CD4-positive, alpha-beta memory T cell (primary cell): ENCODE measurements around the gene CUBN. TPM values are rescaled to one million over a fixed set of nuclear protein-coding genes. Genes with fewer than 3 reads are reported as not detected.
A peak's percentile ranks its signal among the peaks of the same experiment; 100 is the strongest.

Source experiments
- CTCF ChIA-PET: fragments of 350-600 bp; sonication (Branson Sonifier 250); formaldehyde crosslinking; loops from one replicate; lab custom pipeline; 2021; ENCODE audit warnings: inconsistent platforms; ENCODE audit not compliant: partially characterized antibody; lab: Charles Lee
- POLR2A ChIA-PET: fragments of 350-600 bp; sonication (Branson Sonifier 250); formaldehyde crosslinking; loops from one replicate; lab custom pipeline; 2021; ENCODE audit not compliant: partially characterized antibody; lab: Charles Lee
- DNase-seq, 5 donors: peaks; one replicate each; pipeline versions ENCODE4 v3.0.0 to v3.0.0-alpha.2; 2020 to 2022; ENCODE audit warnings: mixed read lengths in 1 of 5
- H3K27ac ChIP-seq: one replicate; pipeline ENCODE4 v1.7.0; 2013; ENCODE audit warnings: low read depth, low read length
- H3K27me3 ChIP-seq: 2 replicates; pipeline ENCODE4 v1.7.0; 2013; ENCODE audit warnings: mild to moderate bottlenecking, low read length, moderate library complexity; ENCODE audit not compliant: insufficient read depth
- H3K36me3 ChIP-seq: 2 replicates; pipeline ENCODE4 v1.7.0; 2013; ENCODE audit warnings: mild to moderate bottlenecking, low read length, moderate library complexity; ENCODE audit not compliant: insufficient read depth
- H3K4me1 ChIP-seq: 2 replicates; pipeline ENCODE4 v1.7.0; 2013; ENCODE audit warnings: mild to moderate bottlenecking, low read length, moderate library complexity; ENCODE audit not compliant: insufficient read depth
- H3K4me3 ChIP-seq, 2 donors: one replicate each; pipeline ENCODE4 v1.7.0; 2013; ENCODE audit warnings: low read length in 2 of 2, mild to moderate bottlenecking in 1 of 2
- H3K9me3 ChIP-seq, 2 donors: one replicate each; pipeline ENCODE4 v1.7.0; 2013; ENCODE audit warnings: low read length in 2 of 2, control low read depth in 1 of 2; ENCODE audit not compliant: control insufficient read depth in 1 of 2
- H3K27ac Mint-ChIP-seq, 7 donors: one replicate each; pipeline ENCODE4 v1.8.0; 2020 to 2021; ENCODE audit warnings: mixed read lengths in 7 of 7, mild to moderate bottlenecking in 6 of 7, inconsistent platforms in 3 of 7, moderate library complexity in 3 of 7
- H3K27me3 Mint-ChIP-seq, 2 donors: one replicate each; pipeline ENCODE4 v1.8.0; 2020 to 2021; ENCODE audit warnings: mixed read lengths in 2 of 2
- H3K36me3 Mint-ChIP-seq, 2 donors: one replicate each; pipeline ENCODE4 v1.8.0; 2020 to 2021; ENCODE audit warnings: mixed read lengths in 2 of 2, inconsistent platforms in 1 of 2, mild to moderate bottlenecking in 1 of 2
- H3K4me1 Mint-ChIP-seq, 4 donors: one replicate each; pipeline ENCODE4 v1.8.0; 2020 to 2021; ENCODE audit warnings: mixed read lengths in 4 of 4, mild to moderate bottlenecking in 1 of 4
- H3K4me3 Mint-ChIP-seq, 8 donors: one replicate each; pipeline ENCODE4 v1.8.0; 2020 to 2021; ENCODE audit warnings: mixed read lengths in 8 of 8, mild to moderate bottlenecking in 7 of 8, moderate library complexity in 6 of 8, inconsistent platforms in 3 of 8
- H3K9me3 Mint-ChIP-seq, 8 donors: one replicate each; pipeline ENCODE4 v1.8.0; 2020 to 2021; ENCODE audit warnings: mixed read lengths in 8 of 8, mild to moderate bottlenecking in 5 of 8, inconsistent platforms in 3 of 8, moderate library complexity in 1 of 8
- intact Hi-C: fragments of 100-400 bp; cut with micrococcal nuclease; formaldehyde crosslinking; loops from one replicate; pipeline ENCODE4 v1.15.1; 2023
- polyA plus RNA-seq, 2 donors: library from polyadenylated mRNA; unstranded; fragments of 300-500 nt; fragmentation: Illumina TruSeq; gene quantifications; one replicate each; pipeline ENCODE4 v1.2.3, GENCODE V29; 2021
- total RNA-seq, 2 experiments: library from RNA; stranded (reverse); gene quantifications; one replicate each; pipeline ENCODE4 v1.2.3, GENCODE V29; 2021

Gene CUBN
- total and polyA plus RNA-seq, 4 experiments from 2014 or later, result 0.49 to 10.9 (median 8.5) TPM; not detected in 1

GRCh38 chr10:17171141-17171641, 41.6 kb upstream of the CUBN start:
- DNase-seq, result no peak
- Mint-ChIP-seq H3K27me3 (no peaks in the 10 kb centered on the region), H3K36me3 (peaks cover 14 to 21% of the 10 kb centered on the region in 2 donors), H3K4me1 (peaks cover 5 to 14% (median 8%) of the 10 kb centered on the region in 4 donors), H3K4me3 (no peak overlapping the region), H3K9me3 (no peaks in the 10 kb centered on the region), H3K27ac (peak overlapping the region in 1 of 7 donors; percentile 59)
- CTCF ChIA-PET, result interaction anchor here (1.0 kb wide), 2 partner anchors 8 to 11 kb away, joined by 3 read pairs; no protein-coding TSS in a partner anchor
- Histone ChIP-seq H3K36me3 (no peaks in the 10 kb centered on the region), H3K4me3 (no peak overlapping the region), H3K4me1 (peaks cover 9% of the 10 kb centered on the region), H3K27ac (no peak overlapping the region), H3K27me3 (no peaks in the 10 kb centered on the region), H3K9me3 (no peaks in the 10 kb centered on the region)
- intact Hi-C loops, result no loop called here
- POLR2A ChIA-PET, result no interaction called here

- ChIA-PET CTCF (no interaction called here), POLR2A (no interaction called here)
- Mint-ChIP-seq H3K27ac (no peak overlapping the region), H3K9me3 (no peaks in the 10 kb centered on the region), H3K4me1 (peaks cover 0 to 3% (median under 1%) of the 10 kb centered on the region in 4 donors), H3K36me3 (peaks cover 15 to 22% of the 10 kb centered on the region in 2 donors), H3K27me3 (no peaks in the 10 kb centered on the region), H3K4me3 (no peak overlapping the region)
- no peaks in the 10 kb centered on the region for H3K27me3 ChIP-seq
- no peaks in the 10 kb centered on the region for H3K4me1 ChIP-seq
- DNase-seq, result no peak
- no peak overlapping the region for H3K27ac ChIP-seq
- intact Hi-C loops, result no loop called here
- no peaks in the 10 kb centered on the region for H3K9me3 ChIP-seq
- no peaks in the 10 kb centered on the region for H3K36me3 ChIP-seq
- H3K4me3 ChIP-seq, result no peak overlapping the region
Measured at GRCh38 chr10:17169803-17170202, 40.2 kb upstream of the CUBN start.

- DNase-seq, result no peak
- H3K36me3 Mint-ChIP-seq, result peaks cover 12 to 26% of the 10 kb centered on the region in 2 donors
- no peak overlapping the region for H3K4me3 Mint-ChIP-seq
- no peaks in the 10 kb centered on the region for H3K4me1 Mint-ChIP-seq
- Histone ChIP-seq H3K36me3 (no peaks in the 10 kb centered on the region), H3K27me3 (no peaks in the 10 kb centered on the region), H3K4me3 (no peak overlapping the region), H3K9me3 (no peaks in the 10 kb centered on the region), H3K4me1 (no peaks in the 10 kb centered on the region), H3K27ac (no peak overlapping the region)
- H3K27ac Mint-ChIP-seq, result no peak overlapping the region
- H3K9me3 Mint-ChIP-seq, result peaks cover 0 to 3% (median 0%) of the 10 kb centered on the region in 8 donors
- ChIA-PET CTCF (interaction anchor here (1.2 kb wide), 1 partner anchor 22 kb away, joined by 3 read pairs; no protein-coding TSS in a partner anchor), POLR2A (no interaction called here)
- intact Hi-C loops, result no loop called here
- H3K27me3 Mint-ChIP-seq, result no peaks in the 10 kb centered on the region
Measured at GRCh38 chr10:17166699-17167098, 37.1 kb upstream of the CUBN start.

- intact Hi-C loops, result no loop called here
- H3K27me3 Mint-ChIP-seq, result no peaks in the 10 kb centered on the region
- no peak for DNase-seq
- no peak overlapping the region for H3K27ac Mint-ChIP-seq
- no peaks in the 10 kb centered on the region for H3K4me1 Mint-ChIP-seq
- ChIA-PET POLR2A (no interaction called here), CTCF (interaction anchor here (0.9 kb wide), 1 partner anchor 9 kb away, joined by 3 read pairs; no protein-coding TSS in a partner anchor)
- peaks cover 6 to 16% of the 10 kb centered on the region in 2 donors for H3K36me3 Mint-ChIP-seq
- no peak overlapping the region for H3K4me3 Mint-ChIP-seq
- no peaks in the 10 kb centered on the region for H3K27me3 ChIP-seq
- H3K9me3 ChIP-seq, result no peaks in the 10 kb centered on the region
- no peak overlapping the region for H3K4me3 ChIP-seq
- H3K36me3 ChIP-seq, result no peaks in the 10 kb centered on the region
- peaks cover 0 to 3% (median 0%) of the 10 kb centered on the region in 8 donors for H3K9me3 Mint-ChIP-seq
- no peaks in the 10 kb centered on the region for H3K4me1 ChIP-seq
- H3K27ac ChIP-seq, result no peak overlapping the region
Measured at GRCh38 chr10:17162828-17163227, 33.2 kb upstream of the CUBN start.

GRCh38 chr10:17161775-17162174, 32.2 kb upstream of the CUBN start:
- CTCF ChIA-PET, result no interaction called here
- peaks cover 6 to 20% of the 10 kb centered on the region in 2 donors for H3K36me3 Mint-ChIP-seq
- DNase-seq, result no peak
- no peak overlapping the region for H3K4me3 ChIP-seq
- POLR2A ChIA-PET, result no interaction called here
- H3K36me3 ChIP-seq, result no peaks in the 10 kb centered on the region
- intact Hi-C loops, result no loop called here
- H3K27me3 ChIP-seq, result no peaks in the 10 kb centered on the region
- no peaks in the 10 kb centered on the region for H3K4me1 Mint-ChIP-seq
- no peak overlapping the region for H3K4me3 Mint-ChIP-seq
- H3K9me3 Mint-ChIP-seq, result peaks cover 0 to 3% (median 0%) of the 10 kb centered on the region in 8 donors
- no peaks in the 10 kb centered on the region for H3K27me3 Mint-ChIP-seq
- no peak overlapping the region for H3K27ac Mint-ChIP-seq
- no peak overlapping the region for H3K27ac ChIP-seq
- no peaks in the 10 kb centered on the region for H3K9me3 ChIP-seq
- H3K4me1 ChIP-seq, result no peaks in the 10 kb centered on the region

GRCh38 chr10:17157024-17157423, 27.4 kb upstream of the CUBN start:
- H3K4me3 Mint-ChIP-seq, result no peak overlapping the region
- CTCF ChIA-PET, result no interaction called here
- DNase-seq, result no peak
- Histone ChIP-seq H3K4me1 (no peaks in the 10 kb centered on the region), H3K36me3 (peaks cover 7% of the 10 kb centered on the region), H3K27me3 (no peaks in the 10 kb centered on the region), H3K4me3 (no peak overlapping the region), H3K27ac (no peak overlapping the region), H3K9me3 (no peaks in the 10 kb centered on the region)
- H3K36me3 Mint-ChIP-seq, result peaks cover 14 to 28% of the 10 kb centered on the region in 2 donors
- no peaks in the 10 kb centered on the region for H3K9me3 Mint-ChIP-seq
- H3K27ac Mint-ChIP-seq, result no peak overlapping the region
- intact Hi-C loops, result no loop called here
- no peaks in the 10 kb centered on the region for H3K27me3 Mint-ChIP-seq
- no peaks in the 10 kb centered on the region for H3K4me1 Mint-ChIP-seq
- POLR2A ChIA-PET, result interaction anchor here (0.6 kb wide), 1 partner anchor 73 kb away, joined by 3 read pairs; no protein-coding TSS in a partner anchor

GRCh38 chr10:17155826-17156225, 26.2 kb upstream of the CUBN start:
- Histone ChIP-seq H3K4me3 (no peak overlapping the region), H3K4me1 (no peaks in the 10 kb centered on the region), H3K27ac (no peak overlapping the region), H3K36me3 (peaks cover 7% of the 10 kb centered on the region), H3K9me3 (no peaks in the 10 kb centered on the region), H3K27me3 (no peaks in the 10 kb centered on the region)
- intact Hi-C loops, result no loop called here
- H3K4me3 Mint-ChIP-seq, result no peak overlapping the region
- H3K4me1 Mint-ChIP-seq, result no peaks in the 10 kb centered on the region
- ChIA-PET POLR2A (no interaction called here), CTCF (no interaction called here)
- H3K36me3 Mint-ChIP-seq, result peaks cover 19 to 32% of the 10 kb centered on the region in 2 donors
- no peaks in the 10 kb centered on the region for H3K9me3 Mint-ChIP-seq
- H3K27ac Mint-ChIP-seq, result peak overlapping the region in 1 of 7 donors; percentile 69
- no peak for DNase-seq
- no peaks in the 10 kb centered on the region for H3K27me3 Mint-ChIP-seq
